HL-60/S4 treated with retinoic acid at 250 ng/mL for 4 days and 3 days (cell line): ENCODE results near the gene SLC10A3.

Experiments used
- in situ Hi-C: fragments of 300-500 bp; cut with MboI; formaldehyde crosslinking; loops from 2 replicates; pipeline ENCODE4 v1.7.0; 2022; ENCODE audit warnings: low sequenced_read_pairs

Gene SLC10A3

GRCh38 chrX:154443992-154444754 lies 46.3 kb downstream of the SLC10A3 start, which contains the start of gene FAM50A:
FAM50A (plus strand) TSS chrX:154444141; CDS start chrX:154444236, 95 bp downstream.
- in situ Hi-C loops, result no loop called here

GRCh38 chrX:154443479-154443910 lies 46.9 kb downstream of the SLC10A3 start:
- in situ Hi-C loops, result no loop called here

DNA sequence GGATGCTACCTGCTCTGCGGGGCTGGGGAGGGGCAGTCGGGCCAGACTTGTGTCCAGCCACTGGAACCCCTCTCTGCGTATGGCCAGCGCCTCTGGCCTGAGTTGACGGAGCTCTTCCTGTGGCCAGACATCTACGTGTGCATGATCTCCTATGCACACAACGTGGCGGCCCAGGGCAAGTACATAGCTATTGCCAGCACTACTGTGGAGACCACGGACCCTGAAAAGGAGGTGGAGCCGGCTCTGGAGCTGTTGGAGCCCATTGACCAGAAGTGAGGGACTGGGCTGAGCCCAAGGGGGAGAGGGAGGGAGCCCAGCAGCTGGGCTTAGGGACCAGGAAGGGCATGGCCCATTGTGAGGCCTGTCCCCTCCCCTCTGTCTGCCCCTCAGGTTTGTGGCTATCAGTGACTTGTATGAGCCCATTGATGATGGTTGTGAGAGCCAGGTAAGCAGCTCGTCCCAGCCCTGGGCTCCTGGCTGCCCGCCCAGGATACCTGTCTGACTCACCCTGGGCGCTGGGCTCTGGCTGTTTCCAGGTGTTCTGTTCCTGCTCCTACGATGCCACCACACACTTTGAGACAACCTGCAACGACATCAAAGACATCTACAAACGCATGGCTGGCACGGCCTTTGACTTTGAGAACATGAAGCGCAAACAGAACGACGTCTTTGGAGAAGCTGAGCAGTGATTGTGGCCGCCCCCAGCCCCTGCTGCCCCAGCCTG lies 48.3 kb downstream of the SLC10A3 start:
- in situ Hi-C loops, result no loop called here

- in situ Hi-C loops, result no loop called here
These were observed 48.9 kb downstream of the SLC10A3 start for GRCh38 chrX:154441564-154441963.

GRCh38 chrX:154440623-154441357 lies 49.6 kb downstream of the SLC10A3 start:
- in situ Hi-C loops, result no loop called here

GRCh38 chrX:154439841-154440240 lies 50.6 kb downstream of the SLC10A3 start:
- in situ Hi-C loops, result no loop called here

DNA sequence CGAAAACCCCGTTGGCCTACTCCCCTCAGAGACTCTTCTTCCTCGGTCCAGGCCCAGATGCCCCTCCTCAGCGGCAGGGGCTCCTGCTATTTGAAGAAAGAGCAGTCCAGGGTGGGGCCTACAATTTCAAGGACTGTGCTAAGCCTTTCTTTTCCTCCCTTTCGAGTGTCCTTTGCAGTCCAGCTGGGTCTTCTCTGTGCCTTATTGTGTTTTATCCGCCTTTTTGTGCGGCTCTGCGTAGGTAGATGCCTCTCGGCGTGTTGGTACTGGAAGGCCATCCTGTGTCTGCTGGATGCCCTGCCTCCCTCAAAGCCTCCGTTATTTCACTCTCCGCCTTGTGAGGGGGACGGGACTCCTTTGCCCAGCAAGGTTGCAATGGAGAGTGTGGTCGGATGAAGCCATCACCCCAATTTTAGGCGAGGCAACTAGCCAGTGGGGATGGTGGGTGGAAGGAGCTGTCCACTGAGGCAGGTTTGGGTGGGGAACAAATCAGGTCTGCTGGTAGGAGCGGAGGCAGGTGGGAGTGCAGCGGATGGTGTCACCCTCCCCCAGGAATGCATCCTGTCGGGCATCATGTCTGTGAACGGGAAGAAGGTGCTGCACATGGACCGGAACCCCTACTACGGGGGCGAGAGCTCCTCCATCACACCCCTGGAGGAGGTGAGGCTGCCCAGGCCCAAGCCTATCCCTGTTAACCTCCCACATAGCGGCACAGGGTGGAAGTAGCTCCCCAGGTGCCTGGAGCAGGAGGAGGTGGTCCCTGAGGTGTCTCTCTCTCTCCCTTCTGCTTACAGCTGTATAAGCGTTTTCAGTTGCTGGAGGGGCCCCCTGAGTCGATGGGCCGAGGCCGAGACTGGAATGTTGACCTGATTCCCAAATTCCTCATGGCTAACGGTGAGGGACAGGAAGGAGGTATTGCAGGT lies 52.2 kb downstream of the SLC10A3 start:
- in situ Hi-C loops, result no loop called here
